Heart left ventricle (tissue), 16 donors: Measurements from ENCODE around the gene KIF5A. TPM values are rescaled to one million over a fixed set of nuclear protein-coding genes. Genes with fewer than 3 reads are reported as not detected.

Experiments
- ATAC-seq, 4 donors: fragments of 200-7000 bp; cut with Tn5 transposase; one replicate each; pipeline ENCODE4 v1.9.1; 2020 to 2022; ENCODE audit warnings: moderate library complexity in 4 of 4, mild to moderate bottlenecking in 3 of 4, moderate number of reproducible peaks in 1 of 4
- DNase-seq, 5 donors: peaks; one replicate each; pipeline ENCODE4 v3.0.0-alpha.2; 2020
- H3K27ac ChIP-seq, 12 donors: fragments of 200-600 bp; sonication (generic) in 4 of 12; one replicate each; pipeline versions ENCODE4 v1.5.0 to v1.8.0; 2016 to 2022; ENCODE audit warnings: mild to moderate bottlenecking in 2 of 12
- H3K27me3 ChIP-seq, 9 donors: fragments of 200-600 bp; sonication (generic) in 2 of 9; one replicate each; pipeline versions ENCODE4 v1.5.1 to v1.8.0; 2016 to 2022; ENCODE audit warnings: mild to moderate bottlenecking in 3 of 9
- H3K36me3 ChIP-seq, 9 donors: fragments of 200-600 bp; sonication (generic) in 2 of 9; one replicate each; pipeline versions ENCODE4 v1.5.0 to v1.8.0; 2018 to 2022; ENCODE audit warnings: mild to moderate bottlenecking in 2 of 9
- H3K4me1 ChIP-seq, 12 donors: fragments of 200-600 bp; sonication (generic) in 4 of 12; one replicate each; pipeline versions ENCODE4 v1.5.0 to v1.8.0; 2016 to 2022; ENCODE audit warnings: mild to moderate bottlenecking in 3 of 12
- H3K4me3 ChIP-seq, 12 donors: fragments of 200-600 bp; sonication (generic) in 4 of 12; one replicate each; pipeline versions ENCODE4 v1.5.0 to v1.8.0; 2017 to 2022; ENCODE audit warnings: mild to moderate bottlenecking in 9 of 12, moderate library complexity in 4 of 12
- H3K9me3 ChIP-seq, 12 donors: fragments of 200-600 bp; sonication (generic) in 4 of 12; one replicate each; pipeline versions ENCODE4 v1.5.0 to v1.8.0; 2016 to 2022; ENCODE audit warnings: mild to moderate bottlenecking in 1 of 12
- CTCF ChIP-seq, 12 donors: fragments of 200-600 bp; sonication (generic) in 4 of 12; IDR thresholded peaks; one replicate each; pipeline versions ENCODE4 v1.5.0 to v1.8.0; 2018 to 2022; ENCODE audit warnings: antibody characterized with exemption in 12 of 12, mild to moderate bottlenecking in 5 of 12
- POLR2A ChIP-seq, 2 donors: fragments of 450-650 bp; IDR thresholded peaks; one replicate each; pipeline ENCODE4 v1.6.1; 2017; ENCODE audit warnings: antibody characterized with exemption in 2 of 2, mild to moderate bottlenecking in 2 of 2, moderate library complexity in 2 of 2
- WGBS, 4 donors: extraction: QIAGEN DNeasy Blood & Tissue Kit in 2 of 4; methylation state at CpG; one replicate each; pipeline versions ENCODE4 v1.1.5 to v1.1.7; 2013 to 2018; 5-methylcytosine and 5-hydroxymethylcytosine counted together
- intact Hi-C, 10 donors: fragments of 100-400 bp; cut with DNase I; formaldehyde crosslinking; loops; one replicate each; pipeline versions ENCODE4 v1.11.1 to v1.14.2; 2022
- polyA plus RNA-seq, 2 donors: library from polyadenylated mRNA; stranded (reverse); fragments of 200-250 nt; gene quantifications; one replicate each; pipeline ENCODE4 v1.2.3, GENCODE V29; 2013
- total RNA-seq, 9 donors: library from RNA; depleted of rRNA in 2 of 9; stranded (reverse); fragments of >200 nt in 2 of 9; fragmentation: NEBNext Ultra II Directional in 3 of 9; extraction: Animal tissue kit (Norgen Biotek cat#: 25700) in 3 of 9; gene quantifications; one replicate each; pipeline versions ENCODE4 v1.1.0 to v1.2.4, GENCODE V29; 2016 to 2023
- donor health status: ischemic (EF 13 %, LVEDD 7.1; RV severe dilation, severe dysfunction).
- donor health status: healthy with polysubstance abuse.
- donor health status: DM: no; HTN: yes; CAD: no.
- donor health status: DM: no; HTN: no; CAD: no.
- donor health status: ischemic (EF 25% LVEDD 6.9; RV normal size, moderate dysfunction).
- donor health status: ischemic (EF 25% LVEDD 5.7; RV mildly dilated, moderate dysfunction).
- donor health status: healthy.
- donor health status: DM: yes; HTN: yes; CAD: no.
- donor health status: ischemic (EF 35%, LVEDD 5.7; RV mildly dilated, moderate dysfunction).
- donor health status: nonischemic (EF 11% LVEDD 7.7; RV severe dilation, severe dysfunction).
- donor health status: DM: yes; HTN: yes; CAD: no.
- donor health status: PGD.
- donor health status: ischemic (EF 29% LVEDD 5.4; RV normal size, mild dysfunction).
- donor health status: nonischemic (EF 23%, LVEDD 6.1; RV moderate dilation, normal function).

KIF5A gene
- total and polyA plus RNA-seq, 11 donors = 0.06 to 0.31 (median 0.14) TPM; not detected in 3

- Histone ChIP-seq H3K36me3 (peaks cover 0 to 46% (median 28%) of the 10 kb centered on the region in 9 donors), H3K27ac (peak overlapping the region; percentile 76 to 98 (median 91)), H3K9me3 (no peaks in the 10 kb centered on the region), H3K27me3 (no peaks in the 10 kb centered on the region), H3K4me1 (peaks cover 0 to 51% (median 19%) of the 10 kb centered on the region in 12 donors), H3K4me3 (peak overlapping the region; percentile 67 to 96 (median 77))
- TF ChIP-seq CTCF (IDR thresholded peaks at IDR 0.05) (no peak), POLR2A (IDR thresholded peaks at IDR 0.05) (peak in 1 of 2 donors; percentile 21)
- DNase-seq (peak; percentile 42 to 69 (median 62)), ATAC-seq (peak in 3 of 4 donors; percentile 4 to 35 (median 25))
- WGBS, 4 donors = 6 to 8% (median 7%) methylated on average over 14 to 25 of the region's 25 CpGs
- intact Hi-C loops = no loop called here
Measured at GRCh38 chr12:57604992-57605810, 55.4 kb downstream of the KIF5A start.

GRCh38 chr12:57605811-57606311, 56.0 kb downstream of the KIF5A start:
- Histone ChIP-seq H3K27ac (peak overlapping the region in 10 of 12 donors; percentile 84 to 98 (median 91)), H3K4me1 (peaks cover 0 to 57% (median 25%) of the 10 kb centered on the region in 12 donors), H3K9me3 (no peaks in the 10 kb centered on the region), H3K36me3 (peaks cover 0 to 40% (median 21%) of the 10 kb centered on the region in 9 donors), H3K4me3 (peak overlapping the region in 8 of 12 donors; percentile 67 to 96 (median 77)), H3K27me3 (peaks cover 0 to 5% (median 0%) of the 10 kb centered on the region in 9 donors)
- intact Hi-C loops = no loop called here
- 68 to 85% (median 76%) methylated on average over 4 of the region's 4 CpGs for WGBS, 4 donors
- ATAC-seq = no peak
- no peak for TF ChIP-seq CTCF (IDR thresholded peaks at IDR 0.05)
- TF ChIP-seq POLR2A (IDR thresholded peaks at IDR 0.05) = no peak
- DNase-seq = no peak

DNA sequence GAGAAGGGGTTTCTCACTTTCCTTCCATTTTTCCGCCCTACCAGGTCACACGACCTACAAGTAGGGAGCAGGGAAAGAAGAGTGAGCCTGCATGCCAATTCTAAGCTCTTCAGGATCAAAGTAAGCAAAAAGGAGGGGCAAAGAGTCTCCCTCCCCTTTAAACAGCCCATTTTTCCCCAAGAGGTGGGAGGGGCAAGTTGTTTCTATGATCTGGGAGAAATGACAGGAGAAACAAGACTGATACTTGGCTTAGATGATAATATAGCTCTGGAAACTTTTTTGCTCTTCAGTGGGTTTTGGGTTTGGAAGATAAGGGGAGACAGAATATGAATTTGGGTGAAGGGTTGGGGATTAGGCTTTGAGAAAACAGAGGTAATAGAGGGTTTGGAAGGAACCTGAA, 56.6 kb downstream of the KIF5A start:
- no peak for ATAC-seq
- peaks cover 0 to 63% (median 29%) of the 10 kb centered on the region in 12 donors for H3K4me1 ChIP-seq
- H3K36me3 ChIP-seq = peaks cover 0 to 34% (median 17%) of the 10 kb centered on the region in 9 donors
- no peaks in the 10 kb centered on the region for H3K9me3 ChIP-seq
- intact Hi-C loops = no loop called here
- TF ChIP-seq CTCF (IDR thresholded peaks at IDR 0.05) (no peak), POLR2A (IDR thresholded peaks at IDR 0.05) (no peak)
- no peak for DNase-seq
- 61 to 85% (median 78%) methylated on average over 2 of the region's 2 CpGs for WGBS, 4 donors
- peaks cover 0 to 11% (median 0%) of the 10 kb centered on the region in 9 donors for H3K27me3 ChIP-seq
- H3K27ac ChIP-seq = peak overlapping the region in 7 of 12 donors; percentile 14 to 98 (median 91)
- H3K4me3 ChIP-seq = peak overlapping the region in 6 of 12 donors; percentile 67 to 96 (median 80)

DNA sequence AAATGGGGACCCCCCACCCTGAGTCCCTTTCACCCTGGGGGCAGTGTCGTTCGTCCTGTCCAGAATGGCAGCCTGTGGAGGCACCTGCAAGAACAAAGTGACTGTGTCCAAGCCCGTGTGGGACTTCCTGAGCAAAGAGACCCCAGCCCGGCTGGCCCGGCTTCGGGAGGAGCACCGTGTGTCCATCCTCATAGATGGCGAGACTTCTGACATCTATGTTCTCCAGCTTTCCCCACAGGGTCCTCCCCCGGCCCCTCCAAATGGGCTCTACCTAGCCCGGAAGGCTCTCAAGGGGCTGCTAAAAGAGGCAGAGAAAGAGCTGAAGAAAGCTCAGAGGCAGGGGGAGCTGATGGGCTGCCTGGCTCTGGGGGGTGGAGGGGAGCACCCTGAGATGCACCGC, 57.0 kb downstream of the KIF5A start:
- no peak for ATAC-seq
- Histone ChIP-seq H3K36me3 (peaks cover 0 to 30% (median 13%) of the 10 kb centered on the region in 9 donors), H3K27me3 (peaks cover 0 to 13% (median 0%) of the 10 kb centered on the region in 9 donors), H3K4me1 (peaks cover 0 to 67% (median 32%) of the 10 kb centered on the region in 12 donors), H3K9me3 (no peaks in the 10 kb centered on the region), H3K4me3 (peak overlapping the region in 2 of 12 donors; percentile 11 to 15), H3K27ac (peak overlapping the region in 6 of 12 donors; percentile 13 to 90 (median 37))
- TF ChIP-seq CTCF (IDR thresholded peaks at IDR 0.05) (no peak), POLR2A (IDR thresholded peaks at IDR 0.05) (no peak)
- DNase-seq = no peak
- intact Hi-C loops = no loop called here
- 86 to 93% (median 89%) methylated on average over 11 of the region's 11 CpGs for WGBS, 4 donors
